Loucy (cell line): ENCODE measurements around the gene ZBTB20.

Experiments
- EZH2phosphoT487 ChIP-seq: fragments of 200-600 bp; IDR thresholded peaks from 2 replicates; pipeline ENCODE4 v1.6.1; 2018; ENCODE audit warnings: antibody characterized with exemption, mild to moderate bottlenecking, moderate library complexity, borderline replicate concordance
- TF ChIP-seq, protein P1 (sequence below): fragments of 200-600 bp; sonication (generic); conservative IDR thresholded peaks from 2 replicates; pipeline ENCODE4 v1.5.1; 2014; ENCODE audit warnings: mild to moderate bottlenecking, antibody characterized with exemption, low read length

DNA sequence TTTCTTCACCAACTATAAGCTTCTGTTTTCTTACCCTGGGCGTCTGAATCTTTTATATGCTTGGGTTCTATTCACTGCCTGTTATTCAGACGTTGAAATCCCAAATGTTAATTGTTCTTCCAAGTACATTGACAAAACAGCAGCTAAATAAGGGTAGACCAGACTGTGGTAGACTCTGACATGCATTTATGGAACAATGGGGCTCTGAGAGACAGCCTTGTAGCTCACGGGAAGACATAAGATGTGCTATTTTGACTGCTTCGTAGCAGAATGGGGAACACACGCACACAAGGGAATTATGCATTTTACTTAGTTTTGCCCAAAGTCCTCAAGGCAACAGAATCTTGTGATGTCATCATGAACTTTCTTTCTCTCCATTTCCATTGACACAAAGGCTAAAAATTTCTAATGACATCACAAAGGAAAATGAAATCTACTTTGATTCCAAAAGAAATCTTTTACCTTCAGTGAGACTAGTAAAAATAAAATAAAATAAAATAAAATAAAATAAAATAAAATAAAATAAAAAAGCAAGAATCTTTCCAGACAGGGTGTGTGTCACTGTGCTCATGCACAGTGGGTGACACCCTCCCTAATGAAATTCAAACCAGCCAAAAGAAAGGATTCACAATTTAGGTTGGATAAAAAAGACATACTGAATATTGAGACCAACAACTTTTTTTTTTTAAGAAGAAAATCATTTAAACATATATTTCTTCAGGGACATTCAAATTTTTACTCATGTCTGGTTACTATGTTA, 346.6 kb downstream of the ZBTB20 start:
- TF ChIP-seq, protein P1, sequence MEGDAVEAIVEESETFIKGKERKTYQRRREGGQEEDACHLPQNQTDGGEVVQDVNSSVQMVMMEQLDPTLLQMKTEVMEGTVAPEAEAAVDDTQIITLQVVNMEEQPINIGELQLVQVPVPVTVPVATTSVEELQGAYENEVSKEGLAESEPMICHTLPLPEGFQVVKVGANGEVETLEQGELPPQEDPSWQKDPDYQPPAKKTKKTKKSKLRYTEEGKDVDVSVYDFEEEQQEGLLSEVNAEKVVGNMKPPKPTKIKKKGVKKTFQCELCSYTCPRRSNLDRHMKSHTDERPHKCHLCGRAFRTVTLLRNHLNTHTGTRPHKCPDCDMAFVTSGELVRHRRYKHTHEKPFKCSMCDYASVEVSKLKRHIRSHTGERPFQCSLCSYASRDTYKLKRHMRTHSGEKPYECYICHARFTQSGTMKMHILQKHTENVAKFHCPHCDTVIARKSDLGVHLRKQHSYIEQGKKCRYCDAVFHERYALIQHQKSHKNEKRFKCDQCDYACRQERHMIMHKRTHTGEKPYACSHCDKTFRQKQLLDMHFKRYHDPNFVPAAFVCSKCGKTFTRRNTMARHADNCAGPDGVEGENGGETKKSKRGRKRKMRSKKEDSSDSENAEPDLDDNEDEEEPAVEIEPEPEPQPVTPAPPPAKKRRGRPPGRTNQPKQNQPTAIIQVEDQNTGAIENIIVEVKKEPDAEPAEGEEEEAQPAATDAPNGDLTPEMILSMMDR, result no peak
- no peak for TF ChIP-seq EZH2phosphoT487
